Cardiac septum (tissue), 1 donor: ENCODE results near the gene CXCR5. TPM values are rescaled to one million over a fixed set of nuclear protein-coding genes. Genes with fewer than 3 reads are reported as not detected.

Experiments
- DNase-seq: peaks from one replicate; pipeline ENCODE4 v3.0.0-alpha.2; 2020; ENCODE audit warnings: low spot score
- intact Hi-C: fragments of 100-400 bp; cut with DNase I; formaldehyde crosslinking; loops from one replicate; pipeline ENCODE4 v1.14.0; 2022
- total RNA-seq: library from RNA; stranded (reverse); fragmentation: NEBNext Ultra II Directional; extraction: Animal tissue kit (Norgen Biotek cat#: 25700); gene quantifications from one replicate; pipeline ENCODE4 v1.2.1, GENCODE V29; 2021
- donor health status: DM: no; HTN: no; CAD: no.

CXCR5 gene
- total RNA-seq, 1 donor from 2014 or later, result not detected

GRCh38 chr11:118921929-118922744 lies 38.4 kb downstream of the CXCR5 start:
- peak; percentile 88 for DNase-seq
- intact Hi-C loops, result no loop called here

DNA sequence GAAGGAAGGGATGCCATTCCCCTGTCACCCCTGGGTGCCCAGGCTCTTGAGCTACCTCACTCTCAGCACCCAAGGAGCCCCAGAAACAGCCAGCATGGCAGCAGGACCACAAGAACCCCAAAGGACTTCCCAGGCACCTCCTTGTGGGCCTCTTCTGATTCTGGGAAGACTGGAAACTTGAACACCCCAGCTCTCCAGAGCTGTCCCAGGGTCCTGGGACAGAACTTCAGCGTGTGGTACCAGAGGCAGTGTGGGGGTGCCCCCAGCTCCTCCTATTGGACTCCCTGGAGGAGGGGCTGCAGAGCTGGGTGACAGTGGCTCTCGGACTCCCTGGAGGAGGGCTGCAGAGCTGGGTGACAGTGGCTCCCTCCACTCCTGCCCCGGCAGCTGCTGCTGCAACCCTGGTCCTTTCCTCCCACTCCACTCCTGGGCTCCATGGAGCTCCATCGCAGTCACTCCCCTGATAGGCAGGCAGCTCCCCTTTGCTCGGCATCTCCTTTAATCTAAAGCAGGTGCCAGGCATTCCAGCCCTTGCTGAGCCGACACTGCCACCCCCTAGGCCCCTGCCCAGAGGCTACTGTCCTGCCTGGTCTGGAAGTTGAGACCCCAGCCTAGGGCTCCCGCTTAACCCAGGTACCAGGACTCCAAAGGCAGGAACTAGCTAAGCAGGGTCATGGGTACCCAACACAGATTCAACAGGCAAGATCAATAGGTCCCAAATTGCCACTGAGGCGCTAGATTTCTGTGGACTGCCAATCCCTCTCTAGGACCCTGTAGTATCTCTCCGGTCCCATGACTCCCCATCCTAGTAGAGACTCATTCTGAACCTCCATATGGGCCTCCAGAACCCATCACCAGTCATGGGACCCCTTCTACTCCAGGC lies 39.3 kb downstream of the CXCR5 start:
- intact Hi-C loops, result no loop called here
- DNase-seq, result no peak

GRCh38 chr11:118923721-118924587 lies 40.3 kb downstream of the CXCR5 start:
- no peak for DNase-seq

DNA sequence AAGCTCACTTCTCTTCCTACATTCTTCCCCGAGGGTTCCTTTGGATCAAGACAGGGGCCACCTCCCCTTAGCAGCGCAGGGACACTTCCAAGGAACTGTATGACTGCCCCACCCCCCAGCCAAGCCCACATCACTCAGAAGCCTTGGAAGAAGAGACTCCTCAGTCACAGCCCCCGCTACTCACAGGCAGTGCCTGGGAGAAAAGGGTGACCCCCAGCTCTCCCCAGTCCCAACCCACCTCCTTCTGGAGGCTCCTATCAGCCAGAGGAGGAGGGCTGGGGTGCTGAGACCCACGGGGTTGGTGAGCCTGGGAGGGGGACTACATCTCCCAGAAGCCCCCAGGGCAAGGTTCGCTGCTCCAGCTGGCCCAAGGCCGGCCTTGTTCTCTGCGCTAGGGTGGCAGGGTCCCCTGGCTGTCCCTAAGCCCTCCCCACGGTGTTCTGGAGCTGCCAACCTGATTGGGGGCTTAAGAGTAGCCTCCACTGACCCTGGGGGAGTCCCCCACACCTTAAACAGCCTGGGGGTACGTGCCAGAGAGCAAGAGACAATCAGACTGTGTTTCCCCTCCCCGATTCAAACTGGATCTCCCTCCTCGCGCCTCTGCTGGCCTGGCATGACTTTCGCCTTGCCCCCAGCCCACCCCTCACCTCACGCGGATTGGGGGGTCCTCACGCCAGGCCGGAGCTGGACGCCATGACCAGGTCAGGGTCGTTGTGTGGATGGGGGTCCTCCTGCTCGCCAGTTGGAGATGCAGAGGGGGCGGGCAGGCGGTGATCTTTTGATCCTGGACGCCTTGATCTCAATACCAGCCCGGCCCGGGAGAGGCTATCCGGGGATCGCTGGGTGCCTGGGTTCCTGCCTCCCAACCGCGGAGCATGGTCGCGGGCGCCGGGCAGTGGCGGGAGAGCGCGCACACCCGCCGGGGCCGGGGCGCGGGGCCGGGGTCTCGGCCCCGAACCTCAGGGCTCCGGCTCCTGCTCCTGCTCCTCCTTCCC lies 41.2 kb downstream of the CXCR5 start:
- no peak for DNase-seq
- intact Hi-C loops, result no loop called here

More at GRCh38 chr11:118923721-118924587, 40.3 kb downstream of the CXCR5 start:
- intact Hi-C loops, result no loop called here

- intact Hi-C loops, result loop anchor here (1.0 kb wide), 3 partner anchors 20 to 237 kb away; partner anchors contain the start of gene DDX6
- DNase-seq, result no peak
These were observed 43.9 kb downstream of the CXCR5 start for GRCh38 chr11:118927554-118928100.

GRCh38 chr11:118928101-118928869 lies 44.6 kb downstream of the CXCR5 start:
- intact Hi-C loops, result loop anchor here (1.0 kb wide), 3 partner anchors 21 to 238 kb away; partner anchors contain the start of gene DDX6
- peak; percentile 95 for DNase-seq

DNA sequence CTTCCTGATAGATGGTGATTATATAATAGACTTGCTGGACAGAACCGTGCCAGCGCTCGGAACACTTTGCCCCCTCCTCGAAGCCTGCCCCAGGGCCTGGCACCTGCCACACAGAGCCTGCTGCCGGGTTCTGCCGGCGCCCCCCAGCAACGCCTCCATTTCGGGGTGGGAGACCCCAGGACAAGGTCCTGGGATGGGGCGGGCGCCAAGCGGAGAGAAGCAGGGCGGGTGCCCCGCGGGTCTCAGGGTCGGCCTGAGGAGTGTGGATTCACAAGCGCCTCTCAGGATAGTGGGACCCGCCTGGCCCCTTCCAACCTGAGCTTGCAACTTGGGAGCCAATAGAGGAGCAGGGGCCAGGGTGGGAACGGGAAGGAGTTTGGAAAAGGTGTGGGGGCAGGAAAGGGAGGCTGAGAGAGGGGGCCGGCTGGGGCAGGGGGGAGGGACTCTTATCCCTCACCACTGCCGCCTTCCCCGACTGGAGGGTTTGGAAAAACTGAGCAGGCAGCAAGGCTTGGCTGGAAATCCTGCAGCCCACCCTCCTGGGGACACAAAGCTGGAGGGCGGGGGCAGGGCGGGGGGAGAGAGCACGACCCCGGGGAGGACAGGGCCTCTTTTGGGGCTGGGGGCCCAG lies 45.3 kb downstream of the CXCR5 start:
- intact Hi-C loops, result loop anchor here (1.0 kb wide), 3 partner anchors 22 to 239 kb away; partner anchors contain the start of gene DDX6
- DNase-seq, result no peak

DNA sequence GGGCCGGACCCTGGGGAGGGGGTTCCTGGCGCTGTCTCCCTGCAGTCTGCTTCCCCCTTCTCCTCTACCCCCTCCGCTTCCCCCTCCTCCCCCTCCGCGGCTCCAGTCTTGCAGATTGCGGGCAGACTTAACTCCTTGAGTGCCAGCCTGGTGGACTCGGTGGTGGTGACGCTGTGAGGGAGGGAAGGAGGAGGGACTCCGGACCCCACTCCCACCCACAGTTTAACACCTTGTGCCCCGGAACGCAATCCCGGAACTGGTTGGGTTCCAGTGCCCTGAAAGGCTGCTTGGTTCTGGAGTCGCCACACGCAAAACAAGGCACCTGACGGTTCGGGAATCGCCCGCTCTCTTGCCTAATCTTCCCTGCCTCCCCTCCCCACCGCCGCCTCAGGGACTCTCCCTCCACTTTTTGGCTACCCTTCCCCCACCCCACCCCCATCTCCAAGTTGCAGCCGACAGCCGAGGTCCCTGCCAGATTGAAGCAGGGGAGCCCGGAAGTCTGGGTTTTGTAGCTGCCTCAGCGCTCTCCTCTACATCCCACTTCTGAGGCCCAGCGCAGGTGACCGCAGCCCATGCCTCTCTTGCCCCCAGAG lies 45.9 kb downstream of the CXCR5 start:
- DNase-seq, result peak; percentile 89
- intact Hi-C loops, result loop anchor here (2.0 kb wide), 1 partner anchor 27 kb away; the partner anchor contains the start of gene UPK2

- intact Hi-C loops, result loop anchor here (2.0 kb wide), 1 partner anchor 27 kb away; the partner anchor contains the start of gene UPK2
- DNase-seq, result no peak
These were observed 46.5 kb downstream of the CXCR5 start for GRCh38 chr11:118930094-118930712.

GRCh38 chr11:118931571-118931970 lies 47.9 kb downstream of the CXCR5 start:
- intact Hi-C loops, result loop anchor here (2.0 kb wide), 1 partner anchor 25 kb away; the partner anchor contains the start of gene UPK2
- DNase-seq, result no peak

GRCh38 chr11:118933486-118933885 lies 49.8 kb downstream of the CXCR5 start:
- intact Hi-C loops, result no loop called here
- DNase-seq, result no peak

GRCh38 chr11:118935376-118935775 lies 51.7 kb downstream of the CXCR5 start:
- intact Hi-C loops, result no loop called here
- no peak for DNase-seq

- no peak for DNase-seq
- intact Hi-C loops, result no loop called here
These were observed 55.1 kb downstream of the CXCR5 start for GRCh38 chr11:118938491-118939403.

DNA sequence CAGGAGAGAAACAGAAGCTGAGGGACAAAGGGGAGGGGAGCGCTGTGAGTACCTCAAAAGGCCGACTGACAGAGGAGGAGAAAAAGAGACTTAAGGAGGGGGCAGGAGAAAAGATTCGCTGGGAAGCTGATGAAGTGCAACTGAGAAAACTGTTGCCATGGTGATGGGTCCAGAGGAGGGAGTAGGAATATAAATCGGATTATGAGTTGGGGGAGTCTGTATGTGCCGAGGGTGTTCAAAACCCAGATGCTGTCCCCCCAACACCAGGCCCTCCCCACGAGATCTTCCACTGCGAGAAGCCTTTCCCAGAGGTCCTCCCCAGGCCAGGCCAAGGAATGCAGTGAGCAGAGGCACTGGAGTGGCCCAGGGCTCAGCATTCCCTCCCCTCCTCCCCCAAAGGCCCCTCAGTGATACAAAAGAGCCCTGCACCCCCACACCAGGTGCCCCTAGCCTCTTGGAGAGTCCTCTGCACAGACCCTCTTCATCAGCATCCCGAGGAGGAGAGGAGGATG lies 55.8 kb downstream of the CXCR5 start:
- intact Hi-C loops, result no loop called here
- no peak for DNase-seq
